ENCODE data around the gene SCT. TPM values are rescaled to one million over a fixed set of nuclear protein-coding genes. Genes with fewer than 3 reads are reported as not detected.

SCT gene
- total RNA-seq, 1 donor from 2014 or later: not detected

DNA sequence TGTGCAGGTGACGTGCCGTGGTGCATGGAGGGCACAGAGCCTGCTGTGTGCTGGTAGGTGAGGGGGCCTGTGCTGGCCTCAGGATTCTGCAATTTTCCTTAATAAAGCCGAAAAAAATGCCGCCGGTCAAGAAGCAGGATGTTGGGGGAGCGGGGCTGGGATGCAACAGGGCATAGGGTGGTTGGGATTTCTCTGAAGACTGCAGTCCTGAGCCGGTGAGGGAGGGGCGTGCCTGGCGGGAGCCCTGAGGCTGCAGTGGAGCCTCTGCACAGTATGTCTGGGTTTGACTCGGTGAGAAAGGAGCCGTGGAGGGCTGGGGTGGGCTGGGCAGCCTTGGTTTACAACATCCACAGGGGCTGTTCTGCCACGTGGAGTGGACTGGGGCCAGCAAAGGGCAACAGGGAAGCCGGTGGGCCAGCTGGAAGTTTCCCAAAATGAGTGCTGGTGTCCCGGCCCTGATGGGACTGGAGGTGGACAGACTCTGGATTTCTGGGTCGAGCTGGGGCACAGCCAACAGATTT, 3.6 kb downstream of the SCT start:
- DNase-seq (ENCODE audit: low read depth in 2 of 2): no peak

- no peak for DNase-seq (ENCODE audit: low read depth in 2 of 2)
Observed at GRCh38 chr11:621838-622237, 5.1 kb downstream of the SCT start.

DNA sequence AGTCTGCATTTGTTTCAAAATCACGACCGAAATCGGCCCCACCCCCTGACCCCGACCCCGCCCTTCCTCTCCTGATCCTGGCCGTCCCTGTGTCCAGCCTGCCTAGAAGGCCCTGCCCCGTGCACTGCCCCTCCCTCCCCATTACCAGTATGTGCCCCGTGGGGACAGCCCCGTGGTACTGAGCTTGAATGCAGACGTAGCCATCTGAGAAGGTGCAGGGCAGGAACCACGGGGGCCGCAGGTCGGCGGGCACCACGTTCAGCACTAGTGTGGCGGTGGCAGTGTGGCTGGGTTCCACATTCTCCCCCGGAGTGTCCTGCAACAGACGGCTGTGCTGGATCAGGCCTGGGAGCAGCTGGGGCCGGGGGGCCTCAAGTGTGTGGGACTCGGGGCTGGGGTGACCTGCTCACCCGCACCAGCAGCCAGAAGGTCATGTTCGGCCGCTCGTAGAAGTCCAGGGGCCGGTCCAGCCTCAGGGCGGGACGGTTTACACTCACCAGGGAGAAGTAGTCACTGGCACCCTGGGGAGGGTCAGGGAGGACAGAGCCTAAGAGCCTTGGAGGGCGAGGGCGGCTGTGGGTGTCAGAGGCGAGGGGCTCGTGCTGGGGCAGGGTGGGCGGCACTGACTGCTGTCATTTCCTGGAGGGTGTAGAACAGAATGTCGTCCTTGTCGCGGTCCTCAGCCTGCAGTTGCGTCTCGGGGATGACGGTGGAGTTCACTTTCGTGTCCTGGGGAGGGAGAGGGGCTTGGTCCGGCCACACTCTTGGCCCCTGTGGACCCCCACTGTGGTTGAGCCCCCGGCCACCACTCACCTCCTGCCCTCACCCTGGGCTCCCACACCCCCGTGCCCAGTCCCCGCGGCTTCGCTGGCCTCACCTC, 5.8 kb downstream of the SCT start:
- no peak for DNase-seq (ENCODE audit: low read depth in 2 of 2)

- no peak for DNase-seq (ENCODE audit: low read depth in 2 of 2)
Observed at GRCh38 chr11:620201-620600, 6.8 kb downstream of the SCT start.

- DNase-seq (ENCODE audit: low read depth in 2 of 2): no peak
Observed at GRCh38 chr11:619628-620050, 7.3 kb downstream of the SCT start.

- no peak for DNase-seq (ENCODE audit: low read depth in 2 of 2)
Observed at GRCh38 chr11:618856-619627, 7.9 kb downstream of the SCT start.

- DNase-seq (ENCODE audit: low read depth in 2 of 2): no peak
Observed at GRCh38 chr11:617912-618682, 8.9 kb downstream of the SCT start.

GRCh38 chr11:617199-617911, 9.6 kb downstream of the SCT start:
- no peak for DNase-seq (ENCODE audit: low read depth in 2 of 2)

DNA sequence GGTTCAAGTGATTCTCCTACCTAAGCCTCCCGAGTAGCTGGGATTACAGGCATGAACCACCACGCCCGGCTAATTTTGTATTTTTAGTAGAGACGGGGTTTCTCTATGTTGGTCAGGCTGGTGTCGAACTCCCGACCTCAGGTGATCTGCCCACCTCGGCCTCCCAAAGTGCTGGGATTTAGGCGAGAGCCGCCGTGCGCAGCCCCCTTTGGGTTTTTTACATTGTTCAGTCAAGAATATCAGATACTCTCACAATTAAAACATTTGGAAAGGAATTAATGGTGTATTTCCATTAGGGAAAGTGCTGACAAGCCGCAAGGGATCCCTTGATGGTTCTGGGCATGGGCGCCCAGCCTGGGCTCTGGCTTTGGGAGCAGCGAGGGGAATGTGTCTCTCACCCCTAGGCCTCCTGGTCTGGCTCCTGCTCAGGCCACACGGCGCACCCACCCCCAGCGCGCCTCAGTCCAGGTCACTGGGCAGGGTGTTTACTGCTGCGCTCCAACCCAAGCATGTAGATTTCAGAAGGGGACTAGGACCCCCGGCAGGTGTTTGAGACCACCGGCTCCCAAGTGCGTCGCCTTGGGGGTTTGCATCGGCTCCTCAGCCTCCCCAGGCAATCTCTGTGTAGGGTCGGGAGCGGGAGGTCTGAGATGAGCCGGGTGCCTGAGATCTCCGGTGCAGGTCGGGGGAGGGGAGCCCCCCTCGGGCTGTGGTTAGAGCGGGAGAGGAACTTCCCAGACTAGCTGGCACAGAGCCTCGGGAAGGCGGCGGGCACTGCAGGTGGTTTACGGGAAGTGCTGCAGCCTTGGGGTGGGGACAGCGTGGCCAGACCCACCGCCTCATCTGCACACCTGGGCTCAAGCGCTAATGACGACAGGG, 10.4 kb downstream of the SCT start:
- no peak for DNase-seq (ENCODE audit: low read depth in 2 of 2)

GRCh38 chr11:615504-616319, 11.3 kb downstream of the SCT start, which contains the start of gene IRF7:
IRF7 (minus strand) TSS chr11:615950; CDS start chr11:615364, 586 bp downstream.
- DNase-seq (ENCODE audit: low read depth in 2 of 2): peak; percentile 93

- peak in 1 of 2 donors; percentile 44 for DNase-seq (ENCODE audit: low read depth in 2 of 2)
Observed at GRCh38 chr11:614623-615503, 12.1 kb downstream of the SCT start.

DNA sequence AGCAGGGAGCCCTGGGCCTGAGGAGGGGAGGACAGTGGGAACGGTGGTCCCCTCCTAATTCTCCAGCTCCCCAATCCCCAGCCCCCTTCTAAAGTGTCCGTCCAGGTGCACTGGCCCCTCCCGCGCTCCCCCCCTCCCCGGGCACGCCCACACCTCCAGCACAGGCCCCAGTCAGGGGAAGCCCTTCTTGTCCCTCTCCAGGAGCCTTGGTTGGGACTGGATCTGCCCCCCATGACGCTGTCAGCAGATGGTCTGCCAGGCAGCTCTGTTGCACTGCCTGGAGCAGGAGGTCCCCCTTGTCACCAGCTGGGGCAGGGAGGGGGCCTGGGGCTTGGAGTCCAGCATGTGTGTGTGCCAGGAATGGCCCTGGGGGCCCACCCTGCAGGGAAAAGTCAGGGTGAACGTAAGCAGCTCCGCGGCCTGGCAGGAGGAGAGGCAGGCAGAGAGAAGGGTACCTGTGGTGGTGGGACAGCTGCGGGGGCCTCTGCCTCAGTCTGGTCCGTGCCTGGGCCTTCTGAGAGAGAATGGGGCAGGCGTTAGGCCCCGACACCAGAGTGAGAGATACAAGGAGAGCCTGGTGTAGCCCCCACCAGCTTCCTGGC, 12.9 kb downstream of the SCT start:
- no peak for DNase-seq (ENCODE audit: low read depth in 2 of 2)

GRCh38 chr11:613369-613968, 13.5 kb downstream of the SCT start:
- DNase-seq (ENCODE audit: low read depth in 2 of 2): peak; percentile 71 to 84

DNA sequence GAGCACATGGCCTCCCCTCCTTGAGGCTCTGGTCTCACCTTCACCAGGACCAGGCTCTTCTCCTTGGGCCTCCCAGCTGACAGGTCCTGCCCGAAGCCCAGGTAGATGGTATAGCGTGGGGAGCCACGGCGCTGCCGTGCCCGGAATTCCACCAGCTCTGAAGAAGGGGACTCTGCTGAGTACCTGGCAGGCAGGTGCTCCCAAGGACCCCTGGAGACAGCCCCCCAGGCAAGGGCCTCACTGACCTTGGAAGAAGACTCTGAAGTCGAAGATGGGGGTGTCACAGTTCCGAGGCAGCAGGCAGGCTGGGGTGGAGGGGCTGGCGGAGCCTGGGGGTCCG, 14.1 kb downstream of the SCT start:
- DNase-seq (ENCODE audit: low read depth in 2 of 2): no peak

DNA sequence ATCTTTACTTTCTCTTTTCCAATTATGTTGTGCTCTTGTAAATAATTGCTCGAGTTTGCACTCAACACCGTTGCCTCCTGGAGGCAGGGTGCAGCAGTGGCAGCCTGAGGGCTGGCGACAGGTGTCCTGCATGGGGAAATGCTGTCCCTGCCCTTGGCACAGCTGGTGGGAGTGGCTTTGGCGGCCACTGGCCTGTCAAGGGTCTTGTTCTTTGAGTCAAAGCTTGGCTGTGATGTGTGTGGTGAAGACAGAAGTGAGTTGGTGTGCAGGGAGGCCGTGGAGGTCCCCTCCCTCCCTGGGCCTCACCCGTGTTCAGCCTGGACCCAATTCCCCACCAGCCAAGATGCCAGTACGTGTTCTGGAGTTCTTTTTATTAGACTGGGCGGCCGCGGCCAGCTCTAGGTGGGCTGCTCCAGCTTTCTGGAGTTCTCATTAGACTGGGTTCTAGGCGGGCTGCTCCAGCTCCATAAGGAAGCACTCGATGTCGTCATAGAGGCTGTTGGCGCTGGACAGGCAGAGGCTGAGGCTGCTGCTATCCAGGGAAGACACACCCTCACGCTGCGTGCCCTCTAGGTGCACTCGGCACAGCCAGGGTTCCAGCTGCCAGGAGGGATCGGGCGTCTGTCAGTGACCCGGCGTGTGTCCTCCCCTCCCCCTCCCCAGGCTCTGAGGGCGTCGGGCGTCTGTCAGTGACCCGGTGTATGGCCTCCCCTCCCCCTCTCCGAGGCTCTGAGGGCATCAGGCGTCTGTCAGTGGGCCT, 14.6 kb downstream of the SCT start:
- peak; percentile 25 to 46 for DNase-seq (ENCODE audit: low read depth in 2 of 2)
